Measurements from ENCODE around the gene ADGB.
"Not testable (repeated sequence)": the region's sequence is repeated elsewhere in the genome, so short reads cannot be mapped to it uniquely, and the experiment has no call there.

ADGB gene

DNA sequence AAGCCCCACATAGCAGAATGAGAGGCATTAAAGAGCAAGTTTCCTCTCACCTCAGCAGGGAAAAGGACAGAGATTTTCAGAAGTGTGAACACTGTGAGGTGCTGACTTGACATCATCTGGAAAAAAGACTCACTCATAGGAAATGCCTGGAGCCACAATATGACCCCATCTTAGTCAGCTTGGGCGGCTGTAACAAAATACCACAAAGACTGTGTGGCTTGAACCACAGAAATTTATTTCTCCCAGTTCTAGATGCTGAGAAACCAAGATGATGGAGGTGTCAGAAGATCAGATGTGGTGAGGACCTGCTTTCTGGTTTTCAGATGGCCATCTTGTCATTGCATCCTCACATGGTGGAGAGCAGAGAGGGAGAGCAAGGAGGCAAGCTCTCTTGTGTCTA lies 253.1 kb downstream of the ADGB start:
- Histone ChIP-seq H3K27me3 (replicated peaks; ENCODE audit: insufficient read depth, low read length) (no peaks in the 10 kb centered on the region), H3K4me3 (ENCODE audit: low read length) (no peak overlapping the region), H3K9me2 (replicated peaks; ENCODE audit: insufficient read depth, low read length) (no peaks in the 10 kb centered on the region), H3K9me3 (replicated peaks; ENCODE audit: insufficient read depth, low read length) (no peaks in the 10 kb centered on the region), H2AFZ (ENCODE audit: low read length) (no peak overlapping the region), H3K4me1 (ENCODE audit: low read length) (no peaks in the 10 kb centered on the region), H3K4me2 (ENCODE audit: low read depth, low read length) (no peak overlapping the region), H3F3A (ENCODE audit: insufficient read depth, low read length) (no peaks in the 10 kb centered on the region), H3K36me3 (replicated peaks; ENCODE audit: insufficient read depth, low read length) (no peaks in the 10 kb centered on the region), H4K20me1 (ENCODE audit: insufficient read depth, low read length) (no peaks in the 10 kb centered on the region), H3K27ac (ENCODE audit: low read length) (no peak overlapping the region), H3K9ac (ENCODE audit: low read length) (no peak overlapping the region), H3K79me2 (ENCODE audit: low read length) (no peaks in the 10 kb centered on the region)
- no peak for TF ChIP-seq EZH2 (optimal IDR thresholded peaks at IDR 0.05; ENCODE audit: low read depth, low read length)
- no peak for TF ChIP-seq EZH2phosphoT487 (IDR thresholded peaks at IDR 0.05; ENCODE audit: low read length)
- DNase-seq, result peak; percentile 30

DNA sequence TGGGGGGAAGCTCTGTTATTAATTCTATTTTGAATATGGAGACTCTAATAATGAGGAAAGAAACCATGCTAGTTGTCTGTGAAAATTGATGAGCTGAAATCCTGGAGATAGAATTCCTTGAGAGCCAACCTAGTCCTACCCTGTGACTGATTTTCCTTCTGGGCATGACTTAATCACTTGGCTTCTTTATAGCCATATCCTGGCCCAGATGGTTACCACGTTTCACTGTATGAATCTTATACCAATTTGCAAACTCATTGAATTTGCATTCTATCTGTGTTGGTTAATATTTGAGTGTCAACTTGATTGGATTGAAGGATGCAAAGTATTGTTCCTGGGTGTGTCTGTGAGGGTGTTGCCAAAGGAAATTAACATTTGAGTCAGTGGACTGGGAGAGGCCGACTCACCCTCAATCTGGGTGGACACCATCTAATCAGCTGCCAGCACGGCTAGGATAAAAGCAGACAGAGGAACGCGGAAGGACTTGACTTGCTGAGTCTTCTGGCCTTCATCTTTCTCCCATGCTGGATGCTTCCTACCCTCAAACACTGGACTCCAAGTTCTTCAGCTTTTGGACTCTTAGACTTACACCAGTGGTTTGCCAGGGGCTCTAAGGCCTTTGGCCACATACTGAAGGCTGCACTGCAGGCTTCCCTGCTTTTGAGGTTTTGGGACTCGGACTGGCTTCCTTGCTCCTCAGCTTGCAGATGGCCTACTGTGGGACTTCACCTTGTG lies 255.9 kb downstream of the ADGB start:
- not testable (repeated sequence) for H3K4me2 ChIP-seq (ENCODE audit: low read depth, low read length)

DNA sequence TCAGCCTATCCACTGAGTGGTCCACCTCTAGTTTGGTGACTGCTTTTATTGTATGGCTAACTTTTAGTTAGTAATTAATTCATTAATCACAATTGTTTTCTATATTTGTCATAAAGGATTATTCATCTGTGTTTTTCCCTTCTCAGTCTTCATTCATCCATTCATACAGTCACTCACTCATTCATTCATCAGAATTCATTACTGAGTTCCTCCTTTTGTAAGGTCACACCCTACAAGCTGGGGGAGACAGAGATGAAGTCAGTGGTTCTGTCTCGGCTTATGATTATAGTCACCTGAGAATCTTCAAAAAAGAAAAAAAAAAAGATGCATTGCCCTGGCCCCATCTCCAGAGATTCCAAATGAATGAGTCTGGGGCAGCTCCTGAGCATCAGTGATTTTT lies 257.1 kb downstream of the ADGB start:
- no peaks in the 10 kb centered on the region for H3K9me2 ChIP-seq (replicated peaks; ENCODE audit: insufficient read depth, low read length)
- DNase-seq, result no peak
- TF ChIP-seq EZH2 (optimal IDR thresholded peaks at IDR 0.05; ENCODE audit: low read depth, low read length) (no peak), EZH2phosphoT487 (IDR thresholded peaks at IDR 0.05; ENCODE audit: low read length) (no peak)
- TF ChIP-seq, protein P1, sequence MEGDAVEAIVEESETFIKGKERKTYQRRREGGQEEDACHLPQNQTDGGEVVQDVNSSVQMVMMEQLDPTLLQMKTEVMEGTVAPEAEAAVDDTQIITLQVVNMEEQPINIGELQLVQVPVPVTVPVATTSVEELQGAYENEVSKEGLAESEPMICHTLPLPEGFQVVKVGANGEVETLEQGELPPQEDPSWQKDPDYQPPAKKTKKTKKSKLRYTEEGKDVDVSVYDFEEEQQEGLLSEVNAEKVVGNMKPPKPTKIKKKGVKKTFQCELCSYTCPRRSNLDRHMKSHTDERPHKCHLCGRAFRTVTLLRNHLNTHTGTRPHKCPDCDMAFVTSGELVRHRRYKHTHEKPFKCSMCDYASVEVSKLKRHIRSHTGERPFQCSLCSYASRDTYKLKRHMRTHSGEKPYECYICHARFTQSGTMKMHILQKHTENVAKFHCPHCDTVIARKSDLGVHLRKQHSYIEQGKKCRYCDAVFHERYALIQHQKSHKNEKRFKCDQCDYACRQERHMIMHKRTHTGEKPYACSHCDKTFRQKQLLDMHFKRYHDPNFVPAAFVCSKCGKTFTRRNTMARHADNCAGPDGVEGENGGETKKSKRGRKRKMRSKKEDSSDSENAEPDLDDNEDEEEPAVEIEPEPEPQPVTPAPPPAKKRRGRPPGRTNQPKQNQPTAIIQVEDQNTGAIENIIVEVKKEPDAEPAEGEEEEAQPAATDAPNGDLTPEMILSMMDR (IDR thresholded peaks at IDR 0.05; ENCODE audit: low read length), result no peak
- H3K4me2 ChIP-seq (ENCODE audit: low read depth, low read length), result no peak overlapping the region
- no peaks in the 10 kb centered on the region for H3K4me1 ChIP-seq (ENCODE audit: low read length)
- H3K27me3 ChIP-seq (replicated peaks; ENCODE audit: insufficient read depth, low read length), result no peaks in the 10 kb centered on the region
- no peaks in the 10 kb centered on the region for H3K36me3 ChIP-seq (replicated peaks; ENCODE audit: insufficient read depth, low read length)
- H3K79me2 ChIP-seq (ENCODE audit: low read length), result no peaks in the 10 kb centered on the region
- H2AFZ ChIP-seq (ENCODE audit: low read length), result no peak overlapping the region
- H3K9me3 ChIP-seq (replicated peaks; ENCODE audit: insufficient read depth, low read length), result no peaks in the 10 kb centered on the region
- H3K27ac ChIP-seq (ENCODE audit: low read length), result no peak overlapping the region
- H3K9ac ChIP-seq (ENCODE audit: low read length), result no peak overlapping the region
- H3F3A ChIP-seq (ENCODE audit: insufficient read depth, low read length), result no peaks in the 10 kb centered on the region
- H3K4me3 ChIP-seq (ENCODE audit: low read length), result no peak overlapping the region
- H4K20me1 ChIP-seq (ENCODE audit: insufficient read depth, low read length), result no peaks in the 10 kb centered on the region

More for the DNA sequence above, 255.9 kb downstream of the ADGB start:
- H3K79me2 ChIP-seq (ENCODE audit: low read length); H3K9ac ChIP-seq (ENCODE audit: low read length); H3K27ac ChIP-seq (ENCODE audit: low read length); H3K27me3 ChIP-seq (replicated peaks; ENCODE audit: insufficient read depth, low read length); H3F3A ChIP-seq (ENCODE audit: insufficient read depth, low read length); H2AFZ ChIP-seq (ENCODE audit: low read length); H3K9me3 ChIP-seq (replicated peaks; ENCODE audit: insufficient read depth, low read length); H4K20me1 ChIP-seq (ENCODE audit: insufficient read depth, low read length); H3K9me2 ChIP-seq (replicated peaks; ENCODE audit: insufficient read depth, low read length); H3K4me1 ChIP-seq (ENCODE audit: low read length); H3K4me3 ChIP-seq (ENCODE audit: low read length); DNase-seq; H3K36me3 ChIP-seq (replicated peaks; ENCODE audit: insufficient read depth, low read length): not testable (repeated sequence)

GRCh38 chr6:146856296-146856695 lies 257.5 kb downstream of the ADGB start:
- H3K4me3 ChIP-seq (ENCODE audit: low read length), result no peak overlapping the region
- H3K36me3 ChIP-seq (replicated peaks; ENCODE audit: insufficient read depth, low read length), result no peaks in the 10 kb centered on the region
- TF ChIP-seq, protein P1 (IDR thresholded peaks at IDR 0.05; ENCODE audit: low read length), result no peak
- TF ChIP-seq EZH2 (optimal IDR thresholded peaks at IDR 0.05; ENCODE audit: low read depth, low read length), result no peak
- no peak for TF ChIP-seq EZH2phosphoT487 (IDR thresholded peaks at IDR 0.05; ENCODE audit: low read length)
- no peaks in the 10 kb centered on the region for H3K27me3 ChIP-seq (replicated peaks; ENCODE audit: insufficient read depth, low read length)
- no peaks in the 10 kb centered on the region for H3K4me1 ChIP-seq (ENCODE audit: low read length)
- no peak overlapping the region for H3K4me2 ChIP-seq (ENCODE audit: low read depth, low read length)
- no peaks in the 10 kb centered on the region for H4K20me1 ChIP-seq (ENCODE audit: insufficient read depth, low read length)
- no peaks in the 10 kb centered on the region for H3K9me3 ChIP-seq (replicated peaks; ENCODE audit: insufficient read depth, low read length)
- H3K27ac ChIP-seq (ENCODE audit: low read length), result no peak overlapping the region
- no peak overlapping the region for H3K9ac ChIP-seq (ENCODE audit: low read length)
- H3F3A ChIP-seq (ENCODE audit: insufficient read depth, low read length), result no peaks in the 10 kb centered on the region
- H3K79me2 ChIP-seq (ENCODE audit: low read length), result no peaks in the 10 kb centered on the region
- H3K9me2 ChIP-seq (replicated peaks; ENCODE audit: insufficient read depth, low read length), result no peaks in the 10 kb centered on the region
- no peak overlapping the region for H2AFZ ChIP-seq (ENCODE audit: low read length)
- DNase-seq, result no peak

All from MM.1S (cell line).